B cell (primary cell): Measurements from ENCODE around the gene CDR2L. TPM values are rescaled to one million over a fixed set of nuclear protein-coding genes. Genes with fewer than 3 reads are reported as not detected.
A peak's percentile ranks its signal among the peaks of the same experiment; 100 is the strongest.

Experiments
- ATAC-seq: fragments of 200-7000 bp; cut with Tn5 transposase; one replicate; pipeline ENCODE4 v1.10.0; 2021; ENCODE audit warnings: low read depth, mild to moderate bottlenecking, moderate number of reproducible peaks, moderate library complexity
- CTCF ChIA-PET: fragments of 350-600 bp; sonication (Branson Sonifier 250); formaldehyde crosslinking; loops from one replicate; lab custom pipeline; 2021; ENCODE audit warnings: antibody characterized with exemption, inconsistent platforms; lab: Charles Lee
- POLR2A ChIA-PET: fragments of 350-600 bp; sonication (Branson Sonifier 250); formaldehyde crosslinking; loops from one replicate; lab custom pipeline; 2021; ENCODE audit warnings: antibody characterized with exemption; lab: Charles Lee
- DNase-seq: peaks from one replicate; pipeline ENCODE4 v3.0.0; 2013
- H2AFZ ChIP-seq: 2 replicates; pipeline ENCODE4 v1.6.1; 2012; ENCODE audit warnings: mild to moderate bottlenecking, low read depth, low read length; ENCODE audit not compliant: insufficient read depth, poor library complexity, severe bottlenecking
- H3K27ac ChIP-seq, 2 donors: 1 replicate in 1 of 2; 2 replicates in 1 of 2; pipeline ENCODE4 v1.5.1; 2012 to 2013; ENCODE audit warnings: low read length in 2 of 2, mild to moderate bottlenecking in 2 of 2, moderate library complexity in 1 of 2
- H3K27me3 ChIP-seq, 4 experiments: fragments of 200-600 bp in 1 of 4; sonication (generic) in 1 of 4; replicated peaks in 1 of 4; 1 replicate in 2 of 4; 2 replicates in 2 of 4; pipeline versions ENCODE4 v1.6.1 to v1.7.0; 2013 to 2016; ENCODE audit warnings: low read length in 3 of 4, mild to moderate bottlenecking in 2 of 4, mixed read lengths in 1 of 4, moderate library complexity in 1 of 4; ENCODE audit not compliant: insufficient read depth in 4 of 4, control insufficient read depth in 3 of 4; ENCODE audit errors: control extremely low read depth in 1 of 4
- H3K36me3 ChIP-seq, 2 experiments: replicated peaks in 1 of 2; 1 replicate in 1 of 2; 2 replicates in 1 of 2; pipeline versions ENCODE4 v1.6.1 to v1.7.1; 2013; ENCODE audit warnings: low read length in 1 of 2; ENCODE audit not compliant: insufficient read depth in 2 of 2, control insufficient read depth in 1 of 2; ENCODE audit errors: control extremely low read depth in 1 of 2, extremely low read depth in 1 of 2
- H3K4me1 ChIP-seq, 2 donors: fragments of 200-600 bp in 1 of 2; sonication (generic) in 1 of 2; 1 replicate in 1 of 2; 2 replicates in 1 of 2; pipeline versions ENCODE4 v1.5.1 to v1.6.1; 2013 to 2017; ENCODE audit warnings: low read length in 2 of 2; ENCODE audit not compliant: control insufficient read depth in 2 of 2, insufficient read depth in 2 of 2
- H3K4me2 ChIP-seq: replicated peaks from 2 replicates; pipeline ENCODE3; 2012; ENCODE audit warnings: mild to moderate bottlenecking, low read depth, low read length; ENCODE audit not compliant: poor library complexity, severe bottlenecking
- H3K4me3 ChIP-seq, 5 experiments: fragments of 200-600 bp in 1 of 5; sonication (generic) in 1 of 5; 1 replicate in 3 of 5; 2 replicates in 2 of 5; pipeline versions ENCODE4 v1.5.1 to v1.7.0; 2011 to 2016; ENCODE audit warnings: low read length in 4 of 5, mild to moderate bottlenecking in 4 of 5, low read depth in 2 of 5, control low read depth in 1 of 5, moderate library complexity in 1 of 5; ENCODE audit not compliant: insufficient read depth in 1 of 5; ENCODE audit errors: control extremely low read depth in 1 of 5, extremely low read depth in 1 of 5
- H3K79me2 ChIP-seq: fragments of 200-600 bp; sonication (generic); one replicate; pipeline ENCODE4 v1.6.0; 2016; ENCODE audit warnings: low read length; ENCODE audit not compliant: control insufficient read depth, insufficient read depth
- H3K9ac ChIP-seq: fragments of 200-600 bp; sonication (generic); 2 replicates; pipeline ENCODE4 v1.6.1; 2017; ENCODE audit warnings: mild to moderate bottlenecking, low read length, moderate library complexity
- H3K9me3 ChIP-seq, 3 donors: one replicate each; pipeline versions ENCODE4 v1.6.1 to v1.7.1; 2013; ENCODE audit warnings: low read length in 2 of 3; ENCODE audit not compliant: control insufficient read depth in 2 of 3, insufficient read depth in 1 of 3; ENCODE audit errors: control extremely low read depth in 1 of 3
- H4K20me1 ChIP-seq: 2 replicates; pipeline ENCODE4 v1.6.0; 2012; ENCODE audit warnings: mild to moderate bottlenecking, low read length; ENCODE audit not compliant: insufficient read depth, control insufficient read depth, poor library complexity, severe bottlenecking
- H3K27ac Mint-ChIP-seq: one replicate; pipeline ENCODE4 v1.8.0; 2021; ENCODE audit warnings: mixed read lengths
- H3K27me3 Mint-ChIP-seq: one replicate; pipeline ENCODE4 v1.8.0; 2021; ENCODE audit warnings: mixed read lengths
- H3K4me1 Mint-ChIP-seq: one replicate; pipeline ENCODE4 v1.8.0; 2021; ENCODE audit warnings: mixed read lengths
- H3K4me3 Mint-ChIP-seq: one replicate; pipeline ENCODE4 v1.8.0; 2021; ENCODE audit warnings: mixed read lengths
- H3K9me3 Mint-ChIP-seq: one replicate; pipeline ENCODE4 v1.8.0; 2022; ENCODE audit warnings: mixed read lengths; ENCODE audit not compliant: insufficient read depth
- EZH2 ChIP-seq: IDR thresholded peaks from 2 replicates; pipeline ENCODE4 v1.6.1; 2012; ENCODE audit warnings: borderline replicate concordance, low read depth, mild to moderate bottlenecking, moderate library complexity, low read length; ENCODE audit not compliant: insufficient read depth, poor library complexity, severe bottlenecking
- WGBS: methylation state at CpG from one replicate; pipeline ENCODE4 v1.1.5; 2013; ENCODE audit warnings: missing lambda C conversion rate; ENCODE audit not compliant: insufficient coverage; 5-methylcytosine and 5-hydroxymethylcytosine counted together
- intact Hi-C: fragments of 100-400 bp; cut with micrococcal nuclease; formaldehyde crosslinking; loops from one replicate; pipeline ENCODE4 v1.10.0; 2022
- polyA plus RNA-seq: library from polyadenylated mRNA; depleted of rRNA; stranded (reverse); fragments of >200 nt; gene quantifications from 2 replicates; pipeline ENCODE4 v1.2.3, GENCODE V29; 2012
- total RNA-seq, 2 donors: library from RNA; stranded (reverse); fragments of 120-200 nt in 1 of 2; gene quantifications; 1 replicate in 1 of 2; 2 replicates in 1 of 2; pipeline versions ENCODE4 v1.2.3 to v1.2.4, GENCODE V29; 2013 to 2022
- TF ChIP-seq, protein P1 (sequence below): fragments of 200-600 bp; IDR thresholded peaks from one replicate; pipeline ENCODE4 v1.8.0; 2022; ENCODE audit warnings: antibody characterized with exemption, mild to moderate bottlenecking

The CDR2L gene
- total and polyA plus RNA-seq, 2 donors (not counting 1 experiment from before 2014, with no cell fraction given), result 0.03 TPM; not detected in 1

DNA sequence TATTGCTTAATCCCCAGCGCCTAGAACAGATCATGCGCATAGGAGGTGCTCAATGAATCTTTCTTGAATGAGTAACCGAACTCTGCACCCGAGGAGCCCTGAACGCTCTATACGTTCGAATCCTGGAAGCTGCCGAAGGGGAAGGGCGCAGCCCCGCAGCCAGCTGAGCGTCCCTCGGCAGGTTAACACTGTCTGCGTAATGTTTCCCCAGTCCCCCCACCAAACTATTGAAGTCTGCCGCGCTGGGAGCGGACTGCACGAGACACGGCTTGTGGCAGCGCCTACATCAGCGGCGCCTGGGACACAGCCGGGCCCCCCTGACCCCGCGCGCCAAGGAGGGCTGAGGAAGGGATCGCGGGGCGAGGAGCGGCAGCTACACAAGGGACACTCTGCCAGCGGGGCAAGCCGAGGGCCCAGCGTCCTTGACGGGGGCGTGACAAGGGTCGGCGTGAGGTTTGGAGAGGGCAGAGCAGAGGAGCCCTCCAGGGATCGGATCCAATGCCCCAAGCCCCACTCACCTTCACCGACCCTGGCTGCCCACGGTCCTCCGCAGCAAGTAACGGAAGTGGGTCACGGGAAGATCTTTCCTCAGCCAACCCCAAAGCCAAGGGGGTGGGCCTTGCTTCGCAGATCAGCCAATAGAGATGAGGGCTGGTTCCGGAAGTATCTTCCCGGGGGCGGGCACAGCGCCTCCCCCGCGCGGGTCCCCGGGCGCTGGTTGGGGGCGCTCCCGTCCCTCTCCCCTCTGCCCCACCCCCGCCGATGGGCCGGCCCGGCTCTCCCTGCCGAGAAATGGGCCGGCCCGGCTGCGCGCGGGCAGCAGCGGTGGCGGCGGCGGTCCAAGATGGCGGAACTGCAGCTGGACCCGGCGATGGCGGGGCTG, 59.2 kb downstream of the CDR2L start, which contains the start of the genes ATP5PD and KCTD2:
TSS of gene ATP5PD (minus strand) at position 563 of the 883 bp plus-strand sequence. CDS start 4,319 bp downstream, outside the sequence.
TSS of gene KCTD2 (plus strand) at position 819 of the 883 bp plus-strand sequence. CDS start at position 845, 26 bp downstream.
- H3K9ac ChIP-seq, result peak within 1 kb of the TSS; percentile 95
- peak within 1 kb of the TSS; percentile 93 for H3K4me2 ChIP-seq
- no peaks in the 10 kb centered on the region for H3K9me3 ChIP-seq
- H3K4me1 ChIP-seq, result peaks cover 13 to 16% of the 10 kb centered on the region in 2 donors
- intact Hi-C loops, result loop anchor here (1.0 to 10.0 kb wide), 8 partner anchors 12 to 158 kb away; partner anchors contain the start of genes ARMC7, CDR2L, JPT1 and MRPL58
- H3K4me3 ChIP-seq, result peak within 1 kb of the TSS; percentile 77 to 97 (median 89)
- Mint-ChIP-seq H3K4me1 (peaks cover 27% of the 10 kb centered on the region), H3K27me3 (no peaks in the 10 kb centered on the region), H3K9me3 (no peaks in the 10 kb centered on the region), H3K4me3 (peak within 1 kb of the TSS; percentile 96), H3K27ac (peak within 1 kb of the TSS; percentile 94)
- H2AFZ ChIP-seq, result peak within 1 kb of the TSS; percentile 99
- ATAC-seq, result peak; percentile 97
- no peak for TF ChIP-seq EZH2
- TF ChIP-seq, protein P1, sequence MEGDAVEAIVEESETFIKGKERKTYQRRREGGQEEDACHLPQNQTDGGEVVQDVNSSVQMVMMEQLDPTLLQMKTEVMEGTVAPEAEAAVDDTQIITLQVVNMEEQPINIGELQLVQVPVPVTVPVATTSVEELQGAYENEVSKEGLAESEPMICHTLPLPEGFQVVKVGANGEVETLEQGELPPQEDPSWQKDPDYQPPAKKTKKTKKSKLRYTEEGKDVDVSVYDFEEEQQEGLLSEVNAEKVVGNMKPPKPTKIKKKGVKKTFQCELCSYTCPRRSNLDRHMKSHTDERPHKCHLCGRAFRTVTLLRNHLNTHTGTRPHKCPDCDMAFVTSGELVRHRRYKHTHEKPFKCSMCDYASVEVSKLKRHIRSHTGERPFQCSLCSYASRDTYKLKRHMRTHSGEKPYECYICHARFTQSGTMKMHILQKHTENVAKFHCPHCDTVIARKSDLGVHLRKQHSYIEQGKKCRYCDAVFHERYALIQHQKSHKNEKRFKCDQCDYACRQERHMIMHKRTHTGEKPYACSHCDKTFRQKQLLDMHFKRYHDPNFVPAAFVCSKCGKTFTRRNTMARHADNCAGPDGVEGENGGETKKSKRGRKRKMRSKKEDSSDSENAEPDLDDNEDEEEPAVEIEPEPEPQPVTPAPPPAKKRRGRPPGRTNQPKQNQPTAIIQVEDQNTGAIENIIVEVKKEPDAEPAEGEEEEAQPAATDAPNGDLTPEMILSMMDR, result no peak
- POLR2A ChIA-PET, result interaction anchor here (0.6 to 1.3 kb wide), 7 partner anchors 12 to 159 kb away, joined by 3 to 6 read pairs (median 3); partner anchors contain the start of genes MRPL58, NUP85 and SUMO2
- no peaks in the 10 kb centered on the region for H4K20me1 ChIP-seq
- H3K27ac ChIP-seq, result peak within 1 kb of the TSS; percentile 46 to 89
- peak; percentile 96 for DNase-seq
- peaks cover 19% of the 10 kb centered on the region for H3K79me2 ChIP-seq
- under 1% methylated on average over 70 of the region's 72 CpGs for WGBS
- no peaks in the 10 kb centered on the region for H3K27me3 ChIP-seq
- no peaks in the 10 kb centered on the region for H3K36me3 ChIP-seq
- CTCF ChIA-PET, result interaction anchor here (0.5 to 1.5 kb wide), 3 partner anchors 85 to 183 kb away, joined by 3 to 4 read pairs (median 3); no protein-coding TSS in a partner anchor
